B cell (primary cell): ENCODE measurements around the gene TMPRSS11A. TPM values are rescaled to one million over a fixed set of nuclear protein-coding genes. Genes with fewer than 3 reads are reported as not detected.

Source experiments
- ATAC-seq: fragments of 200-7000 bp; cut with Tn5 transposase; one replicate; pipeline ENCODE4 v1.10.0; 2021; ENCODE audit warnings: low read depth, mild to moderate bottlenecking, moderate number of reproducible peaks, moderate library complexity
- CTCF ChIA-PET: fragments of 350-600 bp; sonication (Branson Sonifier 250); formaldehyde crosslinking; loops from one replicate; lab custom pipeline; 2021; ENCODE audit warnings: antibody characterized with exemption, inconsistent platforms; lab: Charles Lee
- POLR2A ChIA-PET: fragments of 350-600 bp; sonication (Branson Sonifier 250); formaldehyde crosslinking; loops from one replicate; lab custom pipeline; 2021; ENCODE audit warnings: antibody characterized with exemption; lab: Charles Lee
- DNase-seq: peaks from one replicate; pipeline ENCODE4 v3.0.0; 2013
- H2AFZ ChIP-seq: 2 replicates; pipeline ENCODE4 v1.6.1; 2012; ENCODE audit warnings: mild to moderate bottlenecking, low read depth, low read length; ENCODE audit not compliant: insufficient read depth, poor library complexity, severe bottlenecking
- H3K27ac ChIP-seq, 2 donors: 1 replicate in 1 of 2; 2 replicates in 1 of 2; pipeline ENCODE4 v1.5.1; 2012 to 2013; ENCODE audit warnings: low read length in 2 of 2, mild to moderate bottlenecking in 2 of 2, moderate library complexity in 1 of 2
- H3K27me3 ChIP-seq, 4 experiments: fragments of 200-600 bp in 1 of 4; sonication (generic) in 1 of 4; replicated peaks in 1 of 4; 1 replicate in 2 of 4; 2 replicates in 2 of 4; pipeline versions ENCODE4 v1.6.1 to v1.7.0; 2013 to 2016; ENCODE audit warnings: low read length in 3 of 4, mild to moderate bottlenecking in 2 of 4, mixed read lengths in 1 of 4, moderate library complexity in 1 of 4; ENCODE audit not compliant: insufficient read depth in 4 of 4, control insufficient read depth in 3 of 4; ENCODE audit errors: control extremely low read depth in 1 of 4
- H3K36me3 ChIP-seq, 2 experiments: replicated peaks in 1 of 2; 1 replicate in 1 of 2; 2 replicates in 1 of 2; pipeline versions ENCODE4 v1.6.1 to v1.7.1; 2013; ENCODE audit warnings: low read length in 1 of 2; ENCODE audit not compliant: insufficient read depth in 2 of 2, control insufficient read depth in 1 of 2; ENCODE audit errors: control extremely low read depth in 1 of 2, extremely low read depth in 1 of 2
- H3K4me1 ChIP-seq, 2 donors: fragments of 200-600 bp in 1 of 2; sonication (generic) in 1 of 2; 1 replicate in 1 of 2; 2 replicates in 1 of 2; pipeline versions ENCODE4 v1.5.1 to v1.6.1; 2013 to 2017; ENCODE audit warnings: low read length in 2 of 2; ENCODE audit not compliant: control insufficient read depth in 2 of 2, insufficient read depth in 2 of 2
- H3K4me2 ChIP-seq: replicated peaks from 2 replicates; pipeline ENCODE3; 2012; ENCODE audit warnings: mild to moderate bottlenecking, low read depth, low read length; ENCODE audit not compliant: poor library complexity, severe bottlenecking
- H3K4me3 ChIP-seq, 5 experiments: fragments of 200-600 bp in 1 of 5; sonication (generic) in 1 of 5; 1 replicate in 3 of 5; 2 replicates in 2 of 5; pipeline versions ENCODE4 v1.5.1 to v1.7.0; 2011 to 2016; ENCODE audit warnings: low read length in 4 of 5, mild to moderate bottlenecking in 4 of 5, low read depth in 2 of 5, control low read depth in 1 of 5, moderate library complexity in 1 of 5; ENCODE audit not compliant: insufficient read depth in 1 of 5; ENCODE audit errors: control extremely low read depth in 1 of 5, extremely low read depth in 1 of 5
- H3K79me2 ChIP-seq: fragments of 200-600 bp; sonication (generic); one replicate; pipeline ENCODE4 v1.6.0; 2016; ENCODE audit warnings: low read length; ENCODE audit not compliant: control insufficient read depth, insufficient read depth
- H3K9ac ChIP-seq: fragments of 200-600 bp; sonication (generic); 2 replicates; pipeline ENCODE4 v1.6.1; 2017; ENCODE audit warnings: mild to moderate bottlenecking, low read length, moderate library complexity
- H3K9me3 ChIP-seq, 3 donors: one replicate each; pipeline versions ENCODE4 v1.6.1 to v1.7.1; 2013; ENCODE audit warnings: low read length in 2 of 3; ENCODE audit not compliant: control insufficient read depth in 2 of 3, insufficient read depth in 1 of 3; ENCODE audit errors: control extremely low read depth in 1 of 3
- H4K20me1 ChIP-seq: 2 replicates; pipeline ENCODE4 v1.6.0; 2012; ENCODE audit warnings: mild to moderate bottlenecking, low read length; ENCODE audit not compliant: insufficient read depth, control insufficient read depth, poor library complexity, severe bottlenecking
- H3K27ac Mint-ChIP-seq: one replicate; pipeline ENCODE4 v1.8.0; 2021; ENCODE audit warnings: mixed read lengths
- H3K27me3 Mint-ChIP-seq: one replicate; pipeline ENCODE4 v1.8.0; 2021; ENCODE audit warnings: mixed read lengths
- H3K4me1 Mint-ChIP-seq: one replicate; pipeline ENCODE4 v1.8.0; 2021; ENCODE audit warnings: mixed read lengths
- H3K4me3 Mint-ChIP-seq: one replicate; pipeline ENCODE4 v1.8.0; 2021; ENCODE audit warnings: mixed read lengths
- H3K9me3 Mint-ChIP-seq: one replicate; pipeline ENCODE4 v1.8.0; 2022; ENCODE audit warnings: mixed read lengths; ENCODE audit not compliant: insufficient read depth
- EZH2 ChIP-seq: IDR thresholded peaks from 2 replicates; pipeline ENCODE4 v1.6.1; 2012; ENCODE audit warnings: borderline replicate concordance, low read depth, mild to moderate bottlenecking, moderate library complexity, low read length; ENCODE audit not compliant: insufficient read depth, poor library complexity, severe bottlenecking
- WGBS: methylation state at CpG from one replicate; pipeline ENCODE4 v1.1.5; 2013; ENCODE audit warnings: missing lambda C conversion rate; ENCODE audit not compliant: insufficient coverage; 5-methylcytosine and 5-hydroxymethylcytosine counted together
- intact Hi-C: fragments of 100-400 bp; cut with micrococcal nuclease; formaldehyde crosslinking; loops from one replicate; pipeline ENCODE4 v1.10.0; 2022
- polyA plus RNA-seq: library from polyadenylated mRNA; depleted of rRNA; stranded (reverse); fragments of >200 nt; gene quantifications from 2 replicates; pipeline ENCODE4 v1.2.3, GENCODE V29; 2012
- total RNA-seq, 2 donors: library from RNA; stranded (reverse); fragments of 120-200 nt in 1 of 2; gene quantifications; 1 replicate in 1 of 2; 2 replicates in 1 of 2; pipeline versions ENCODE4 v1.2.3 to v1.2.4, GENCODE V29; 2013 to 2022
- TF ChIP-seq, protein P1 (sequence below): fragments of 200-600 bp; IDR thresholded peaks from one replicate; pipeline ENCODE4 v1.8.0; 2022; ENCODE audit warnings: antibody characterized with exemption, mild to moderate bottlenecking

The TMPRSS11A gene
- total and polyA plus RNA-seq, 2 donors (not counting 1 experiment from before 2014, with no cell fraction given) = not detected

DNA sequence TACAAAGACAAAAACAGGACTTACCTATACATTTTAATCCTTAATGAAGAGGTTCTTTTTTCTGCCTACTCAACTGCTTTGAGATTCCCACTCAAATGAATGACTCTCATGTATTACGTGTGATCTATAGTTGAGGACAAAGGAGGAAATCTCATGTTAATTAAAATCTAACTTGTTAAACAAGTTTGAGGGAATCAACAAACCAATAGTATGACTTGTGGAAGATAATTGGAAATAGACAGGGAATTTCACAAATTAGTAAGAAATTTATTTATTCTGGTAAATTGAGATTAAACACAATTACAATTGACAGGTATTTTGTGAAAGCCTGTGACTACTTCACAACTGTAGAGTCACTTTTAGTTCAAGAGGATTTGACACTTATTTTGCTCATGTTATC, 79.4 kb downstream of the TMPRSS11A start, which contains the start of gene TMPRSS11D:
TMPRSS11D (minus strand) TSS at position 101 of the 400 bp plus-strand sequence; CDS start at position 32, 69 bp downstream.
- no peak within 1 kb of the TSS for H3K4me2 ChIP-seq
- H4K20me1 ChIP-seq = no peaks in the 10 kb centered on the region
- Mint-ChIP-seq H3K4me3 (no peak within 1 kb of the TSS), H3K27me3 (peaks cover 15% of the 10 kb centered on the region), H3K4me1 (no peaks in the 10 kb centered on the region), H3K27ac (no peak within 1 kb of the TSS), H3K9me3 (no peaks in the 10 kb centered on the region)
- ATAC-seq (no peak), DNase-seq (no peak)
- WGBS = no CpG with 5 or more reads among the region's 1 CpG
- no peaks in the 10 kb centered on the region for H3K9me3 ChIP-seq
- no peak within 1 kb of the TSS for H3K4me3 ChIP-seq
- no peaks in the 10 kb centered on the region for H3K27me3 ChIP-seq
- no peak within 1 kb of the TSS for H2AFZ ChIP-seq
- no peaks in the 10 kb centered on the region for H3K79me2 ChIP-seq
- intact Hi-C loops = no loop called here
- H3K27ac ChIP-seq = no peak within 1 kb of the TSS
- H3K9ac ChIP-seq = no peak within 1 kb of the TSS
- CTCF ChIA-PET = interaction anchor here (0.5 kb wide), 1 partner anchor 208 kb away, joined by 3 read pairs; no protein-coding TSS in a partner anchor
- no peaks in the 10 kb centered on the region for H3K4me1 ChIP-seq
- H3K36me3 ChIP-seq = no peaks in the 10 kb centered on the region
- TF ChIP-seq, protein P1, sequence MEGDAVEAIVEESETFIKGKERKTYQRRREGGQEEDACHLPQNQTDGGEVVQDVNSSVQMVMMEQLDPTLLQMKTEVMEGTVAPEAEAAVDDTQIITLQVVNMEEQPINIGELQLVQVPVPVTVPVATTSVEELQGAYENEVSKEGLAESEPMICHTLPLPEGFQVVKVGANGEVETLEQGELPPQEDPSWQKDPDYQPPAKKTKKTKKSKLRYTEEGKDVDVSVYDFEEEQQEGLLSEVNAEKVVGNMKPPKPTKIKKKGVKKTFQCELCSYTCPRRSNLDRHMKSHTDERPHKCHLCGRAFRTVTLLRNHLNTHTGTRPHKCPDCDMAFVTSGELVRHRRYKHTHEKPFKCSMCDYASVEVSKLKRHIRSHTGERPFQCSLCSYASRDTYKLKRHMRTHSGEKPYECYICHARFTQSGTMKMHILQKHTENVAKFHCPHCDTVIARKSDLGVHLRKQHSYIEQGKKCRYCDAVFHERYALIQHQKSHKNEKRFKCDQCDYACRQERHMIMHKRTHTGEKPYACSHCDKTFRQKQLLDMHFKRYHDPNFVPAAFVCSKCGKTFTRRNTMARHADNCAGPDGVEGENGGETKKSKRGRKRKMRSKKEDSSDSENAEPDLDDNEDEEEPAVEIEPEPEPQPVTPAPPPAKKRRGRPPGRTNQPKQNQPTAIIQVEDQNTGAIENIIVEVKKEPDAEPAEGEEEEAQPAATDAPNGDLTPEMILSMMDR = no peak
- no peak for TF ChIP-seq EZH2
- POLR2A ChIA-PET = no interaction called here

DNA sequence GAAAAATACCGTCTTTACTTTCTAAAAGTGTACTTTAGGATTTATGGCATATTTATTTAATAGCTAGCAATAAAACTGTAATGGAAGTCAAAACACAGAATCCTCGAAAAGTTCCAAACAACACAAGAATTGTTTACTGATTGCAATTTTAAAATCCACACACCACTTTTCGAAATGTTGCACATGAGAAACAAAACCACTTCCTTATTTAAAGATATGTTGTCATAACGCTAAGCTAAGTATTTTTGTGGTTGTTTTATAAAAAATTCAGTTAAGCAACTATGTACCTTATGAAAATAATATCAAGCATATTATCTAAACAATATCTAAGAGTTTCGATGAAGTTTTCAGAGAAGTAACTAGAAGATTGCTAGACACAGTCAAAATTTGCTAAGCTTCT, 79.8 kb downstream of the TMPRSS11A start:
- no peaks in the 10 kb centered on the region for H3K27me3 ChIP-seq
- H3K4me1 ChIP-seq = no peaks in the 10 kb centered on the region
- peaks cover 15% of the 10 kb centered on the region for H3K27me3 Mint-ChIP-seq
- no peak for DNase-seq
- no peaks in the 10 kb centered on the region for H3K9me3 ChIP-seq
- no peak overlapping the region for H3K27ac Mint-ChIP-seq
- H3K27ac ChIP-seq = no peak overlapping the region
- H3K4me1 Mint-ChIP-seq = no peaks in the 10 kb centered on the region
- H3K79me2 ChIP-seq = no peaks in the 10 kb centered on the region
- no peak overlapping the region for H3K9ac ChIP-seq
- CTCF ChIA-PET = no interaction called here
- H3K4me3 ChIP-seq = no peak overlapping the region
- H2AFZ ChIP-seq = no peak overlapping the region
- no peak for ATAC-seq
- H3K9me3 Mint-ChIP-seq = no peaks in the 10 kb centered on the region
- POLR2A ChIA-PET = no interaction called here
- TF ChIP-seq, protein P1 = no peak
- no peak for TF ChIP-seq EZH2
- intact Hi-C loops = no loop called here
- WGBS = no CpG with 5 or more reads among the region's 5 CpGs
- H3K4me3 Mint-ChIP-seq = no peak overlapping the region
- H3K4me2 ChIP-seq = no peak overlapping the region
- no peaks in the 10 kb centered on the region for H4K20me1 ChIP-seq
- no peaks in the 10 kb centered on the region for H3K36me3 ChIP-seq
